NCI-H1417 treated with DMSO at 0.1 percent for 48 hours (cell line): ENCODE data around the gene RAPGEF5.

Experiments used
- DNase-seq: peaks from one replicate; lab custom pipeline; 2025; lab: John Stamatoyannopoulos, UW

The RAPGEF5 gene

GRCh38 chr7:22378199-22378980, 21.4 kb upstream of the RAPGEF5 start:
- no peak for DNase-seq

GRCh38 chr7:22377703-22378102, 20.7 kb upstream of the RAPGEF5 start:
- no peak for DNase-seq

GRCh38 chr7:22375359-22376048, 18.6 kb upstream of the RAPGEF5 start:
- DNase-seq, result no peak

GRCh38 chr7:22373911-22374310, 17.0 kb upstream of the RAPGEF5 start:
- DNase-seq, result no peak

GRCh38 chr7:22373388-22373787, 16.4 kb upstream of the RAPGEF5 start:
- no peak for DNase-seq

GRCh38 chr7:22372863-22373262, 15.9 kb upstream of the RAPGEF5 start:
- DNase-seq, result no peak

GRCh38 chr7:22371878-22372277, 14.9 kb upstream of the RAPGEF5 start:
- DNase-seq, result no peak

- DNase-seq, result no peak
Measured at GRCh38 chr7:22364900-22365299, 7.9 kb upstream of the RAPGEF5 start.

- DNase-seq, result no peak
Measured at GRCh38 chr7:22363756-22364422, 6.9 kb upstream of the RAPGEF5 start.

- no peak for DNase-seq
Measured at GRCh38 chr7:22361795-22362194, 4.8 kb upstream of the RAPGEF5 start.

- no peak for DNase-seq
Measured at GRCh38 chr7:22361320-22361719, 4.4 kb upstream of the RAPGEF5 start.

GRCh38 chr7:22358820-22359697, 2.1 kb upstream of the RAPGEF5 start:
- no peak for DNase-seq

- DNase-seq, result no peak
Measured at GRCh38 chr7:22357311-22358175, 589 bp upstream of the RAPGEF5 start.

GRCh38 chr7:22356010-22356691, 803 bp downstream of the RAPGEF5 start:
- no peak for DNase-seq

GRCh38 chr7:22355620-22356009, 1.3 kb downstream of the RAPGEF5 start:
- no peak for DNase-seq

- no peak for DNase-seq
Measured at GRCh38 chr7:22354462-22354861, 2.5 kb downstream of the RAPGEF5 start.

GRCh38 chr7:22352887-22353286, 4.1 kb downstream of the RAPGEF5 start:
- no peak for DNase-seq

GRCh38 chr7:22351878-22352277, 5.1 kb downstream of the RAPGEF5 start:
- DNase-seq, result no peak

GRCh38 chr7:22351329-22351692, 5.6 kb downstream of the RAPGEF5 start:
- no peak for DNase-seq

- DNase-seq, result no peak
Measured at GRCh38 chr7:22350466-22351328, 6.3 kb downstream of the RAPGEF5 start.
